ENCODE data around the gene TASOR.
"Not testable (repeated sequence)": the region's sequence is repeated elsewhere in the genome, so short reads cannot be mapped to it uniquely, and the experiment has no call there.

- not testable (repeated sequence) for TF ChIP-seq POLR2A, CTCF (IDR thresholded peaks at IDR 0.05)
These were observed 9.7 kb upstream of the TASOR start for GRCh38 chr3:56692520-56693433.
